Chondrocyte (in vitro differentiated cells): ENCODE data around the gene ZNF860. TPM values are rescaled to one million over a fixed set of nuclear protein-coding genes. Genes with fewer than 3 reads are reported as not detected.
"Not testable (repeated sequence)": the region's sequence is repeated elsewhere in the genome, so short reads cannot be mapped to it uniquely, and the experiment has no call there.

Source experiments
- DNase-seq: peaks from one replicate; pipeline ENCODE4 v3.0.0; 2021; ENCODE audit warnings: mixed read lengths, low spot score
- H3K27ac Mint-ChIP-seq: one replicate; pipeline ENCODE4 v1.8.0; 2021; ENCODE audit warnings: mild to moderate bottlenecking, moderate library complexity, mixed read lengths; ENCODE audit not compliant: unreplicated experiment
- H3K27me3 Mint-ChIP-seq: 2 replicates; pipeline ENCODE4 v1.8.0; 2021; ENCODE audit warnings: low read depth, mixed read lengths
- H3K36me3 Mint-ChIP-seq: 2 replicates; pipeline ENCODE4 v1.8.0; 2021; ENCODE audit warnings: low read depth, mixed read lengths
- H3K4me1 Mint-ChIP-seq: 2 replicates; pipeline ENCODE4 v1.8.0; 2021; ENCODE audit warnings: low read depth, mild to moderate bottlenecking, mixed read lengths
- H3K4me3 Mint-ChIP-seq: one replicate; pipeline ENCODE4 v1.8.0; 2021; ENCODE audit warnings: mild to moderate bottlenecking, moderate library complexity, mixed read lengths; ENCODE audit not compliant: unreplicated experiment
- H3K9me3 Mint-ChIP-seq: 2 replicates; pipeline ENCODE4 v1.8.0; 2021; ENCODE audit warnings: low read depth, mixed read lengths
- CTCF ChIP-seq: fragments of 200-600 bp; sonication (generic); IDR thresholded peaks from 2 replicates; pipeline ENCODE4 v1.5.0; 2021; ENCODE audit warnings: antibody characterized with exemption, mild to moderate bottlenecking, moderate library complexity
- total RNA-seq: library from RNA; stranded (reverse); gene quantifications from 3 replicates; pipeline ENCODE4 v1.2.1, GENCODE V29; 2021

The ZNF860 gene
- total RNA-seq, 1 donor from 2014 or later: 1.5 TPM

- no peaks in the 10 kb centered on the region for H3K27me3 Mint-ChIP-seq
- peaks cover 23% of the 10 kb centered on the region for H3K9me3 Mint-ChIP-seq
- H3K4me3 Mint-ChIP-seq: no peak overlapping the region
- DNase-seq: no peak
- TF ChIP-seq CTCF: no peak
- H3K4me1 Mint-ChIP-seq: no peaks in the 10 kb centered on the region
- no peak overlapping the region for H3K27ac Mint-ChIP-seq
- peaks cover 9% of the 10 kb centered on the region for H3K36me3 Mint-ChIP-seq
These were observed 12.3 kb downstream of the ZNF860 start for GRCh38 chr3:31993843-31994242.

- not testable (repeated sequence) for H3K4me3 Mint-ChIP-seq
These were observed 13.5 kb downstream of the ZNF860 start for GRCh38 chr3:31995026-31995425.

GRCh38 chr3:31996195-31996594 lies 14.6 kb downstream of the ZNF860 start:
- Mint-ChIP-seq H3K4me1 (no peaks in the 10 kb centered on the region), H3K4me3 (no peak overlapping the region), H3K9me3 (peaks cover 23% of the 10 kb centered on the region), H3K27ac (no peak overlapping the region), H3K27me3 (no peaks in the 10 kb centered on the region), H3K36me3 (peaks cover 8% of the 10 kb centered on the region)
- no peak for DNase-seq
- no peak for TF ChIP-seq CTCF

More at GRCh38 chr3:31995026-31995425, 13.5 kb downstream of the ZNF860 start:
- not testable (repeated sequence) for H3K36me3 Mint-ChIP-seq, H3K4me1 Mint-ChIP-seq, H3K27me3 Mint-ChIP-seq, DNase-seq, H3K27ac Mint-ChIP-seq
- H3K9me3 Mint-ChIP-seq: peaks cover 23% of the 10 kb centered on the region

GRCh38 chr3:31997500-31997899 lies 15.9 kb downstream of the ZNF860 start:
- peaks cover 7% of the 10 kb centered on the region for H3K4me1 Mint-ChIP-seq
- peaks cover 20% of the 10 kb centered on the region for H3K9me3 Mint-ChIP-seq
- no peak overlapping the region for H3K27ac Mint-ChIP-seq
- no peaks in the 10 kb centered on the region for H3K27me3 Mint-ChIP-seq
- no peak for DNase-seq
- peaks cover 6% of the 10 kb centered on the region for H3K36me3 Mint-ChIP-seq
- TF ChIP-seq CTCF: no peak
- H3K4me3 Mint-ChIP-seq: no peak overlapping the region

- no peak overlapping the region for H3K27ac Mint-ChIP-seq
- H3K4me3 Mint-ChIP-seq: no peak overlapping the region
- DNase-seq: no peak
- peaks cover 4% of the 10 kb centered on the region for H3K9me3 Mint-ChIP-seq
- TF ChIP-seq CTCF: no peak
- peaks cover 19% of the 10 kb centered on the region for H3K4me1 Mint-ChIP-seq
- H3K36me3 Mint-ChIP-seq: no peaks in the 10 kb centered on the region
- H3K27me3 Mint-ChIP-seq: no peaks in the 10 kb centered on the region
These were observed 18.4 kb downstream of the ZNF860 start for GRCh38 chr3:31999907-32000439.

GRCh38 chr3:32000877-32001276 lies 19.3 kb downstream of the ZNF860 start:
- peaks cover 19% of the 10 kb centered on the region for H3K4me1 Mint-ChIP-seq
- no peak overlapping the region for H3K4me3 Mint-ChIP-seq
- no peak overlapping the region for H3K27ac Mint-ChIP-seq
- no peaks in the 10 kb centered on the region for H3K36me3 Mint-ChIP-seq
- no peaks in the 10 kb centered on the region for H3K9me3 Mint-ChIP-seq
- no peak for DNase-seq
- no peak for TF ChIP-seq CTCF
- no peaks in the 10 kb centered on the region for H3K27me3 Mint-ChIP-seq
